Caki2 (cell line): ENCODE measurements around the gene B3GAT1. TPM values are rescaled to one million over a fixed set of nuclear protein-coding genes. Genes with fewer than 3 reads are reported as not detected.

ENCODE experiments used
- DNase-seq: peaks from one replicate; pipeline ENCODE4 v3.0.0-alpha.2; 2015; ENCODE audit warnings: low read depth
- in situ Hi-C: cut with HindIII; loops from 2 replicates; pipeline ENCODE4 v1.10.0; 2016; ENCODE audit warnings: low sequenced_read_pairs, low pct_unique_long_range_greater_than_20kb, mixed read lengths
- total RNA-seq: library from RNA; depleted of rRNA; stranded (reverse); fragments of >200 nt; shearing (Covaris generic); gene quantifications from 2 replicates; pipeline ENCODE4 v1.2.3, GENCODE V29; 2014; ENCODE audit warnings: low replicate concordance

The B3GAT1 gene
- total RNA-seq, 1 experiment from 2014 or later: not detected

- no peak for DNase-seq
- in situ Hi-C loops: no loop called here
Measured at GRCh38 chr11:134416726-134417125, 4.7 kb upstream of the B3GAT1 start.

GRCh38 chr11:134414766-134415765, 3.0 kb upstream of the B3GAT1 start:
- DNase-seq: no peak
- in situ Hi-C loops: no loop called here

- no peak for DNase-seq
- in situ Hi-C loops: no loop called here
Measured at GRCh38 chr11:134413826-134414731, 2.0 kb upstream of the B3GAT1 start.

GRCh38 chr11:134413043-134413825, 1.2 kb upstream of the B3GAT1 start:
- no peak for DNase-seq
- in situ Hi-C loops: no loop called here

GRCh38 chr11:134410766-134411165, 1.3 kb downstream of the B3GAT1 start:
- in situ Hi-C loops: no loop called here
- DNase-seq: no peak

- no peak for DNase-seq
- in situ Hi-C loops: no loop called here
Measured at GRCh38 chr11:134409552-134410429, 2.3 kb downstream of the B3GAT1 start.

- in situ Hi-C loops: no loop called here
- DNase-seq: no peak
Measured at GRCh38 chr11:134407923-134408322, 4.1 kb downstream of the B3GAT1 start.

- in situ Hi-C loops: no loop called here
- no peak for DNase-seq
Measured at GRCh38 chr11:134407321-134407828, 4.7 kb downstream of the B3GAT1 start.

- in situ Hi-C loops: no loop called here
- no peak for DNase-seq
Measured at GRCh38 chr11:134406264-134407185, 5.5 kb downstream of the B3GAT1 start.

GRCh38 chr11:134405841-134406240, 6.2 kb downstream of the B3GAT1 start:
- in situ Hi-C loops: no loop called here

GRCh38 chr11:134405436-134405835, 6.6 kb downstream of the B3GAT1 start:
- DNase-seq: no peak
- in situ Hi-C loops: no loop called here

More at GRCh38 chr11:134405841-134406240, 6.2 kb downstream of the B3GAT1 start:
- DNase-seq: no peak

- no peak for DNase-seq
- in situ Hi-C loops: no loop called here
Measured at GRCh38 chr11:134404575-134405341, 7.3 kb downstream of the B3GAT1 start.

- in situ Hi-C loops: no loop called here
- DNase-seq: no peak
Measured at GRCh38 chr11:134402910-134403309, 9.1 kb downstream of the B3GAT1 start.

GRCh38 chr11:134401825-134402809, 9.9 kb downstream of the B3GAT1 start:
- in situ Hi-C loops: no loop called here
- DNase-seq: no peak
